ENCODE results near the gene CNPY1.

GRCh38 chr7:155491812-155492211 is 54.5 kb downstream of the CNPY1 start:
- TF ChIP-seq POLR2A (IDR thresholded peaks at IDR 0.05; ENCODE audit: low read length) = no peak
- TF ChIP-seq CTCF (IDR thresholded peaks at IDR 0.05) = no peak
- TF ChIP-seq CEBPB (IDR thresholded peaks at IDR 0.05) = no peak
- no peak for TF ChIP-seq MAX (IDR thresholded peaks at IDR 0.05)
- no peak for TF ChIP-seq EHMT2 (IDR thresholded peaks at IDR 0.05; ENCODE audit: low read depth)
- no peak for TF ChIP-seq CHD2 (IDR thresholded peaks at IDR 0.05; ENCODE audit: low read length, partially characterized antibody)
